Measurements from ENCODE around the gene TIMP2.
"Not testable (repeated sequence)": the region's sequence is repeated elsewhere in the genome, so short reads cannot be mapped to it uniquely, and the experiment has no call there.

Gene TIMP2

GRCh38 chr17:78888941-78889518 is 36.2 kb downstream of the TIMP2 start:
- DNase-seq (ENCODE audit: low spot score), result no peak

GRCh38 chr17:78886954-78887353 is 38.2 kb downstream of the TIMP2 start:
- DNase-seq (ENCODE audit: low spot score), result no peak

GRCh38 chr17:78885956-78886355 is 39.2 kb downstream of the TIMP2 start:
- DNase-seq (ENCODE audit: low spot score), result no peak

- no peak for DNase-seq (ENCODE audit: low spot score)
Measured at GRCh38 chr17:78884876-78885667, 40.1 kb downstream of the TIMP2 start.

- DNase-seq (ENCODE audit: low spot score), result no peak
Measured at GRCh38 chr17:78884148-78884825, 40.9 kb downstream of the TIMP2 start.

- DNase-seq (ENCODE audit: low spot score), result peak; percentile 42
Measured at GRCh38 chr17:78883533-78884131, 41.6 kb downstream of the TIMP2 start.

- DNase-seq (ENCODE audit: low spot score), result no peak
Measured at GRCh38 chr17:78883089-78883532, 42.1 kb downstream of the TIMP2 start.

- DNase-seq (ENCODE audit: low spot score), result no peak
Measured at GRCh38 chr17:78882540-78883088, 42.6 kb downstream of the TIMP2 start.

GRCh38 chr17:78879635-78880186 is 45.5 kb downstream of the TIMP2 start:
- DNase-seq (ENCODE audit: low spot score), result no peak

GRCh38 chr17:78878871-78879527 is 46.2 kb downstream of the TIMP2 start:
- no peak for DNase-seq (ENCODE audit: low spot score)

- no peak for DNase-seq (ENCODE audit: low spot score)
Measured at GRCh38 chr17:78878261-78878660, 46.9 kb downstream of the TIMP2 start.

- DNase-seq (ENCODE audit: low spot score), result not testable (repeated sequence)
Measured at GRCh38 chr17:78876954-78877517, 48.2 kb downstream of the TIMP2 start.

GRCh38 chr17:78876094-78876597 is 49.0 kb downstream of the TIMP2 start:
- no peak for DNase-seq (ENCODE audit: low spot score)

- no peak for DNase-seq (ENCODE audit: low spot score)
Measured at GRCh38 chr17:78875363-78876093, 49.7 kb downstream of the TIMP2 start.

- DNase-seq (ENCODE audit: low spot score), result no peak
Measured at GRCh38 chr17:78873519-78874340, 51.5 kb downstream of the TIMP2 start.

GRCh38 chr17:78872486-78872885 is 52.7 kb downstream of the TIMP2 start:
- no peak for DNase-seq (ENCODE audit: low spot score)

- DNase-seq (ENCODE audit: low spot score), result no peak
Measured at GRCh38 chr17:78870621-78871020, 54.6 kb downstream of the TIMP2 start.

GRCh38 chr17:78868391-78868790 is 56.8 kb downstream of the TIMP2 start:
- no peak for DNase-seq (ENCODE audit: low spot score)

GRCh38 chr17:78867046-78867445 is 58.1 kb downstream of the TIMP2 start:
- not testable (repeated sequence) for DNase-seq (ENCODE audit: low spot score)

Data from HuH-7.5 (cell line).